ENCODE measurements around the gene RBPJ.

DNA sequence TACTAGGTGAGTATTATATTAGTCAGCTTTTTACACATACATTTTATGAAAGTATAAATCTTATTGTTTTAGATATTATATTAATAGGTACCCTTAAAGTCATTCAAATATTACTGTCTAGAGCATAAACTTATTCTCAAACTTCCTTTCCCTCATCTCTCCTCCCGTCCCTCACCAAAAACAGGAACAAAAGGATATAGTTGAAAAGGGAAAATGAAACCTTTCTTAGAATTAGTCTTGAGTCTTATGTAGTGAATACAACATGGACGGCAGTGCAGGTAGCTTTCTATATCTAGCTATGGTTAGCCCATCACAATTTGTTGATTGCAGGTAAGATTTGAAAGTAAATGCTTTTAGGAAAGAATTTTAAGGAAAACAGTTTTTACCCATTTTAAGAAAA is 65.6 kb downstream of the RBPJ start:
- TF ChIP-seq, protein P1, sequence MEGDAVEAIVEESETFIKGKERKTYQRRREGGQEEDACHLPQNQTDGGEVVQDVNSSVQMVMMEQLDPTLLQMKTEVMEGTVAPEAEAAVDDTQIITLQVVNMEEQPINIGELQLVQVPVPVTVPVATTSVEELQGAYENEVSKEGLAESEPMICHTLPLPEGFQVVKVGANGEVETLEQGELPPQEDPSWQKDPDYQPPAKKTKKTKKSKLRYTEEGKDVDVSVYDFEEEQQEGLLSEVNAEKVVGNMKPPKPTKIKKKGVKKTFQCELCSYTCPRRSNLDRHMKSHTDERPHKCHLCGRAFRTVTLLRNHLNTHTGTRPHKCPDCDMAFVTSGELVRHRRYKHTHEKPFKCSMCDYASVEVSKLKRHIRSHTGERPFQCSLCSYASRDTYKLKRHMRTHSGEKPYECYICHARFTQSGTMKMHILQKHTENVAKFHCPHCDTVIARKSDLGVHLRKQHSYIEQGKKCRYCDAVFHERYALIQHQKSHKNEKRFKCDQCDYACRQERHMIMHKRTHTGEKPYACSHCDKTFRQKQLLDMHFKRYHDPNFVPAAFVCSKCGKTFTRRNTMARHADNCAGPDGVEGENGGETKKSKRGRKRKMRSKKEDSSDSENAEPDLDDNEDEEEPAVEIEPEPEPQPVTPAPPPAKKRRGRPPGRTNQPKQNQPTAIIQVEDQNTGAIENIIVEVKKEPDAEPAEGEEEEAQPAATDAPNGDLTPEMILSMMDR (conservative IDR thresholded peaks at IDR 0.05; ENCODE audit: low read length): no peak
- TF ChIP-seq EZH2phosphoT487 (IDR thresholded peaks at IDR 0.05; ENCODE audit: borderline replicate concordance, low read depth, low read length): no peak
